Subcutaneous abdominal adipose tissue (tissue), 5 donors: ENCODE data around the gene MAML2.

Experiments used
- H3K27ac ChIP-seq: one replicate; pipeline ENCODE4 v1.7.0; 2013; ENCODE audit warnings: low read depth, mild to moderate bottlenecking, inconsistent platforms, low read length, moderate library complexity
- H3K27me3 ChIP-seq, 5 donors: one replicate each; pipeline ENCODE4 v1.7.0; 2013; ENCODE audit warnings: low read length in 5 of 5, inconsistent platforms in 1 of 5; ENCODE audit not compliant: control insufficient read depth in 5 of 5, insufficient read depth in 4 of 5
- H3K36me3 ChIP-seq, 5 donors: one replicate each; pipeline ENCODE4 v1.7.0; 2013; ENCODE audit warnings: low read length in 5 of 5; ENCODE audit not compliant: control insufficient read depth in 5 of 5, insufficient read depth in 5 of 5
- H3K4me1 ChIP-seq, 5 donors: one replicate each; pipeline ENCODE4 v1.7.0; 2013; ENCODE audit warnings: low read length in 5 of 5, mild to moderate bottlenecking in 3 of 5, moderate library complexity in 1 of 5; ENCODE audit not compliant: control insufficient read depth in 5 of 5, insufficient read depth in 5 of 5
- H3K4me3 ChIP-seq, 5 donors: one replicate each; pipeline ENCODE4 v1.7.0; 2013; ENCODE audit warnings: low read length in 5 of 5, low read depth in 1 of 5
- H3K9ac ChIP-seq, 5 donors: one replicate each; pipeline ENCODE4 v1.7.0; 2013; ENCODE audit warnings: low read length in 5 of 5, mild to moderate bottlenecking in 4 of 5, moderate library complexity in 3 of 5
- H3K9me3 ChIP-seq, 5 donors: one replicate each; pipeline ENCODE4 v1.7.0; 2013; ENCODE audit warnings: low read length in 5 of 5; ENCODE audit not compliant: control insufficient read depth in 5 of 5
- donor health status: healthy.
- donor health status: healthy.
- donor health status: healthy.
- donor health status: healthy.
- donor health status: healthy.

MAML2 gene

DNA sequence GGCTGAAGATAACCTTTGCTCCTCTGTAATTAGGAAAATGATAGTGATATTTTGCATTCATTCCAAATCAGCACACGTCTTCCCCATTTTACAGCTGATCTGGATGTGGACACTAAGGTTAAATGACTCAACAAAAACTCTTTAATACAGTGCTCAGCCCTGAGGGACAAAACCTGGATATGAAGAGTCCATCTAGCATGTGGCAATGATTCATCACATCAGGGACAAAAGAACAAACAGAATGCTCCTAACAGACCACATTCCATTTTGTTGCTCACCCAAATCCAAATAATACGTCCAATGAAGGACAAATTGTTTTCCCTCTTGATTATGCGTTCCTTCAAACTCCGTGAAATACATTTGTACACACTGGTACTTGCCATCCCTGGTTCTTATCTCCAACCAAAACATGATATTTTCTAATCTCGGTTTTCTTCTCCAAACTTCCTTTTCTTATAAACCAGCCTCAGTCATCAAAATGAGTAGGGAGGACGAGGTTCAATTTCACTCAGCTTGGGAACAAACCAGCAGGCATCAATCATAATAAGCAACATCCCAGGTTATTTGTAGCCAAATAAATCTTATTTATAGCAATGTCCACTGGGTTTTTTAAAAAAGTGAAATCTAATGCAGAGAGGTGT is 365.3 kb downstream of the MAML2 start:
- H3K27ac ChIP-seq = no peak overlapping the region
- H3K4me1 ChIP-seq = no peaks in the 10 kb centered on the region
- no peaks in the 10 kb centered on the region for H3K27me3 ChIP-seq
- no peak overlapping the region for H3K9ac ChIP-seq
- peaks cover 21 to 39% (median 33%) of the 10 kb centered on the region in 5 donors for H3K36me3 ChIP-seq
- H3K9me3 ChIP-seq = no peaks in the 10 kb centered on the region
- no peak overlapping the region for H3K4me3 ChIP-seq

DNA sequence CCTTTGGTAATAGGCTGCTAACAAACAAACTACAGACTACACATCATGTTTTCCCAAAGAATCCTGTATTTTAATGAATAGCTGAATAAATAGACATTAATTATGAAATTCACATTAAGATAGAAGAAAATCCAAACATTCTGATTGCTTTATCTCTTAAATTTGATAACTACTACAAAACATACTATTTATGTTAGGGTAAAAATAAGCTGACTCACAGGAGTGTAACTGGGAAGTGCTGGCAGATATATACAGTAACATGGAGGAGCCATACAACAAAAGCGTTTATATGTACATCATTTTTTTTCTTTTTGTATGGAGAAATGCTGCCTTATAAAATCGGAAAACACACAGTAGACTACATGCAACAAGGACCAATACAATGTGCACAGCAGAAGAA is 366.4 kb downstream of the MAML2 start:
- Histone ChIP-seq H3K27me3 (no peaks in the 10 kb centered on the region), H3K27ac (no peak overlapping the region), H3K4me1 (no peaks in the 10 kb centered on the region), H3K9ac (no peak overlapping the region), H3K36me3 (peaks cover 21 to 31% (median 29%) of the 10 kb centered on the region in 5 donors), H3K4me3 (no peak overlapping the region), H3K9me3 (no peaks in the 10 kb centered on the region)

DNA sequence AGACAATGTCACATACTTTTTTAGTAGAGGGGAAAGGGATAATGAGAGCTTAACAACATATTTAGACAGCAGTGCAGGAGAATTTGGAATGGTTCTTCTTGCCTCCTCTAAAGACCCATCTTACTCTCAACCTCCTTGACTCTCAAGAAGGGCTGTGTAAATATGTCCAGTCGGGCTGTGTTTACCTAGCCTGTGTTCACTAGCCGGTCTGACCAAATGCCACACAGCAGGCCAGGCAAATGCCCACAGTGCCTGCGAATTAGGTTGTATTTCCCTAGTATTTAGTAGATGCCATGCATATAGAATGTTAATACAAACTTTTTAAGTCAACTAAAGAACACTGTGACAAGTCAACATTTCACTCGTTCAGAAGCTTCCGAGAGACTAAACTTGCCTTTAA is 367.7 kb downstream of the MAML2 start:
- H3K36me3 ChIP-seq = peaks cover 14 to 20% (median 19%) of the 10 kb centered on the region in 5 donors
- H3K9me3 ChIP-seq = no peaks in the 10 kb centered on the region
- H3K27me3 ChIP-seq = no peaks in the 10 kb centered on the region
- H3K9ac ChIP-seq = no peak overlapping the region
- no peaks in the 10 kb centered on the region for H3K4me1 ChIP-seq
- no peak overlapping the region for H3K27ac ChIP-seq
- no peak overlapping the region for H3K4me3 ChIP-seq

DNA sequence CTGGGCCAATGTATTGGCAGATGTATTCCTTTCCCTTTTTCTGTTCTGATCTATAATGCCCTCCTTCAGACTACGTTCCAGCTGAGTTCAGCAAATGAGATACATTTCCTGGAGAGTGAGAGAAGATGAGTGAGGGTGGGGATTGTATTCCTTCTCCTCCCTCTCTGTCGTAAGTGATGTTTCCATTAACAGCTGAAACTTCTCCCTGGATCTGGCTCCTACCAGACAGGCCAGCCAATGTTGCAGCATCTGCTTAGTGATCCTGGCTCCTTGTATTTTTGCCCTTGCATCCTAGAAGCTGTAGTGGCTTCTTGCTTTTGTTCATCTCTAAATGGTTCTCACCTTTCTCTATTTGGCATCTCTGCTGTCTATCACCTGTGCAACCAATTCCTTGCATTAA is 370.9 kb downstream of the MAML2 start:
- no peaks in the 10 kb centered on the region for H3K9me3 ChIP-seq
- no peak overlapping the region for H3K27ac ChIP-seq
- no peaks in the 10 kb centered on the region for H3K27me3 ChIP-seq
- no peaks in the 10 kb centered on the region for H3K36me3 ChIP-seq
- no peak overlapping the region for H3K9ac ChIP-seq
- no peak overlapping the region for H3K4me3 ChIP-seq
- no peaks in the 10 kb centered on the region for H3K4me1 ChIP-seq

DNA sequence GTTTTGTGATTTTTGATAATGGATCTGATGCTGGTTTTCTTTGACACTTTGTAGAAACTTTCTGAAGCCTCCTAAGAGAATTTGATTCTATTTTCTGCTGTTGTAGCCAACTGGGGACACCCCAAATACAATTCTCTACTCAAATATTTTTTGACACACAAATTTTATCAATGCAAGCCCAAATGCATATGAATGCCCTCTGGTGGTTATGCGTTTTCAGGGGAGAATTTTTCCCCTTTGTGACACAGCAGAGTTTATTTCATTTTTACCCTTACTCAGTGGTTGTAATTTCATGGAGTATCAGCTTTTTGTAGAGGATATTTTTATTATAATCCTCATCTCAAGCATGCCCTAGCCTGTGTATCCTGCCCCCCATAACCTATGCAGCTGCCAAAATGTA is 374.4 kb downstream of the MAML2 start:
- Histone ChIP-seq H3K9me3 (no peaks in the 10 kb centered on the region), H3K27ac (no peak overlapping the region), H3K4me3 (no peak overlapping the region), H3K4me1 (no peaks in the 10 kb centered on the region), H3K9ac (no peak overlapping the region), H3K27me3 (no peaks in the 10 kb centered on the region), H3K36me3 (no peaks in the 10 kb centered on the region)

DNA sequence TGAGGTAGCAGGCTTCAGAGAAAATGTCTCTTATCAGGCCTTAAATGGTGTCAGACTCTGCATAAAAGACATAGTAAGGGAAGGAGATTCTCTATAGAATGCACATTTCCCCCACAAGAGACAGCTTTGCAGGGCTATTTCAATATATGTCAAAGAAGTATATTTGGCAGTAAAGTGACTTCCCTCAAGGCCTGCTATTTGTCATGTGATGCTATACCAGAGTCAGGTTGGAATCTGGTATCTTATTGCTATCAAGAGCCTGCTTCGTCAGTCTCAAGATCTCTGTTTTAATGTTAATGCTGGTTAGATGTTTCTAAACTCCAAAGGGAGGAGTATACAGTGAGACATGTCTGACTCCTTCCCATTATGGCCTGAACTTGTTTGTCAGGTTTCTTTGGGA is 378.7 kb downstream of the MAML2 start:
- Histone ChIP-seq H3K27me3 (no peaks in the 10 kb centered on the region), H3K9ac (no peak overlapping the region), H3K9me3 (no peaks in the 10 kb centered on the region), H3K27ac (no peak overlapping the region), H3K4me1 (no peaks in the 10 kb centered on the region), H3K4me3 (no peak overlapping the region), H3K36me3 (no peaks in the 10 kb centered on the region)

DNA sequence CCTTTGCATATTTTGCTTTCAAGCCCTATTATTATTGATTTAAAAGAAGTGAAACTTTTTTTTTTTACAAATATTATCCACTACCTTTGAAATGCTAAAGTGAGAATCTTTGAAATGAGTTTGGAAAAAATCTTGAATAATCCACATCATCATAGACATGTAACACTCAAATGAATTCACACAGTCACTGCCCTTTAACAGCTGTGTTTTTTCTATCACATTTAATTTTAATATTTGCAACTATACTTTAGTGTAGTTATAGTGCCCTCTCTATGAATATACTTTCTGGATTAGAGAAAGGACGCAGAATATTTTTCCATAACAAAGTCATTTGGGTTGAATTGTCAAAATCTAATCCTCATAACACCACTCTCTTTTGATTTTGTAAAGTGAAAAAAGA is 381.2 kb downstream of the MAML2 start:
- no peak overlapping the region for H3K9ac ChIP-seq
- H3K27me3 ChIP-seq = no peaks in the 10 kb centered on the region
- no peak overlapping the region for H3K27ac ChIP-seq

DNA sequence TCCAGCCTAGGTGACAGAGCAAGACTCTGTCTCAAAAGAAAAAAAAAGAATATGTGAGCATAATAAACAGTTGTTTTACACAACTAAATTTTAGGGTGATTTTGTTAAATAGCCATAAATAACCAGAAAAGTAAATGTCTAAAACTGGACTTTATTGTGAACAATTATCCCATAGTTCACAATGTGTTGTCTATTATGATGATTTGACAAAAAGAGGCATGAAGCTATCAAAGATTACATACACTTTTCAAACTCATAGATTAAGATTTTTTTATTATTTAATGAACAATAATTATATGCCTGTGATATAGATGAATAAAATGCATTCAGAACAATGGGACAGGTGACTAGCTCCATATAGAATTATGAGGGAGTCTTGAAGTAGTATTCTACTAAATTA is 392.1 kb downstream of the MAML2 start:
- Histone ChIP-seq H3K4me1 (no peaks in the 10 kb centered on the region), H3K27me3 (no peaks in the 10 kb centered on the region), H3K36me3 (no peaks in the 10 kb centered on the region)

More for the DNA sequence above, 381.2 kb downstream of the MAML2 start:
- Histone ChIP-seq H3K9me3 (no peaks in the 10 kb centered on the region), H3K4me3 (no peak overlapping the region), H3K36me3 (no peaks in the 10 kb centered on the region), H3K4me1 (no peaks in the 10 kb centered on the region)

DNA sequence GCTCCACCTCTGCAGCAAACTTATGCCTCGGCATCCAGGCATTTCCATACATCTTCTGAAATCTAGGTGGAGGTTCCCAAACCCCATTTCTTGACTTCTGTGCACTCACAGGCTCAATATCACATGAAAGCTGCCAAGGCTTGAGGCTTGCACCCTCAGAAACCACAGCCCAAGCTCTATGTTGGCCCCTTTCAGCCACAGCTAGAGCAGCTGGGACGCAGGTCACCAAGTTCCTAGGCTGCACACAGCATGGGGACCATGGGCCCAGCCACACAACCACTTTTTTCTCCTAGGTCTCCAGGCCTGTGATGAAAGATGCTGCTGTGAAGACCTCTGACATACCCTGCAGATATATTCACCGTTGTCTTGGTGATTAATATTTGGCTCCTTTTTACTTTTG is 394.4 kb downstream of the MAML2 start:
- no peaks in the 10 kb centered on the region for H3K36me3 ChIP-seq
- no peak overlapping the region for H3K4me3 ChIP-seq
- H3K4me1 ChIP-seq = no peaks in the 10 kb centered on the region
- H3K9me3 ChIP-seq = peaks cover 0 to 3% (median 0%) of the 10 kb centered on the region in 5 donors
- H3K9ac ChIP-seq = no peak overlapping the region
- H3K27ac ChIP-seq = no peak overlapping the region
- H3K27me3 ChIP-seq = no peaks in the 10 kb centered on the region

More for the DNA sequence above, 392.1 kb downstream of the MAML2 start:
- Histone ChIP-seq H3K27ac (no peak overlapping the region), H3K4me3 (no peak overlapping the region), H3K9ac (no peak overlapping the region), H3K9me3 (no peaks in the 10 kb centered on the region)

DNA sequence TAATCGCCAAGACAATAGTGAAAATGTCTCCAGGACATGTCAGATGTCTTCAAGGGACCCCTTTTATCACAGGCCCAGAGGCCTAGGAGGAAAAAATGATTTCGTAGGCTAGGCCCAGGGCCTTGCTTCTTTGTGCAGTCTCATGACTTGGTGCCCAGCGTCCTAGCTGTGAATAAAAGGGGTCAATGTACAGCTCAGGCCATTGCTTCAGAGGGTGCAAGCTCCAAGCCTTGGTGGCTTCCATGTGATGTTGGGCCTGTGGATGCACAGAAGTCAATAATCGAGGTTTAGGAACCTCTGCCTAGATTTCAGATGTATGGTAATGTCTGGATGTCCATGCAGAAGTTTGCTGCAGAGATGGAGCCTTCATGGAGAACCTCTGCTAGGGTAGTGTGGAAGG is 398.4 kb downstream of the MAML2 start:
- no peaks in the 10 kb centered on the region for H3K27me3 ChIP-seq
- no peaks in the 10 kb centered on the region for H3K36me3 ChIP-seq
- peaks cover 0 to 3% (median 0%) of the 10 kb centered on the region in 5 donors for H3K9me3 ChIP-seq
- no peak overlapping the region for H3K9ac ChIP-seq
- H3K4me1 ChIP-seq = no peaks in the 10 kb centered on the region
- H3K27ac ChIP-seq = no peak overlapping the region
- no peak overlapping the region for H3K4me3 ChIP-seq
